SK-N-SH (cell line): ENCODE measurements around the gene FLT4. TPM values are rescaled to one million over a fixed set of nuclear protein-coding genes. Genes with fewer than 3 reads are reported as not detected.

ENCODE experiments used
- CTCF ChIA-PET: fragments of 300-600, 350-600 bp; formaldehyde crosslinking; extraction: SDS; loops from one replicate; lab custom pipeline; 2021; lab: Yijun Ruan, JAX
- POLR2A ChIA-PET: fragments of 350-600 bp; sonication (Branson Sonifier 250); formaldehyde crosslinking; extraction: SDS; loops from one replicate; lab custom pipeline; 2020; ENCODE audit warnings: antibody characterized with exemption, inconsistent platforms; lab: Yijun Ruan, JAX
- DNase-seq: peaks from one replicate; pipeline ENCODE4 v3.0.0; 2012
- H2AFZ ChIP-seq: fragments of 200-600 bp; sonication (generic); 2 replicates; pipeline ENCODE4 v1.8.1; 2016; ENCODE audit warnings: antibody characterized with exemption, mild to moderate bottlenecking, low read depth
- H3F3A ChIP-seq: fragments of 200-600 bp; sonication (generic); replicated peaks from 2 replicates; pipeline ENCODE3; 2016; ENCODE audit warnings: antibody characterized with exemption, mild to moderate bottlenecking; ENCODE audit not compliant: insufficient read depth
- H3K27ac ChIP-seq, 2 experiments: fragments of 200-500 bp in 1 of 2; fragments of 200-600 bp in 1 of 2; sonication (Bioruptor generic) in 1 of 2; sonication (generic), shearing (Covaris generic) in 1 of 2; 2 replicates each; pipeline versions ENCODE4 v1.5.1 to v1.6.1; 2014 to 2016; ENCODE audit warnings: low read depth in 2 of 2, inconsistent platforms in 1 of 2, low read length in 1 of 2, mild to moderate bottlenecking in 1 of 2, mixed read lengths in 1 of 2
- H3K27me3 ChIP-seq: fragments of 200-600 bp; sonication (generic), shearing (Covaris generic); 2 replicates; pipeline ENCODE4 v1.6.1; 2016; ENCODE audit warnings: mixed run types; ENCODE audit not compliant: insufficient read depth
- H3K36me3 ChIP-seq, 2 experiments: fragments of 200-500 bp in 1 of 2; fragments of 200-600 bp in 1 of 2; sonication (Bioruptor generic) in 1 of 2; sonication (generic) in 1 of 2; replicated peaks in 1 of 2; 2 replicates each; pipeline versions ENCODE3 to v1.5.1; 2014 to 2016; ENCODE audit warnings: low read length in 1 of 2, mild to moderate bottlenecking in 1 of 2; ENCODE audit not compliant: insufficient read depth in 2 of 2, control insufficient read depth in 1 of 2
- H3K4me1 ChIP-seq, 2 experiments: fragments of 200-500 bp in 1 of 2; fragments of 200-600 bp in 1 of 2; sonication (Bioruptor generic) in 1 of 2; sonication (generic), shearing (Covaris generic) in 1 of 2; 2 replicates each; pipeline versions ENCODE4 v1.5.1 to v1.6.1; 2014 to 2016; ENCODE audit warnings: low read depth in 1 of 2, low read length in 1 of 2, mixed run types in 1 of 2; ENCODE audit not compliant: insufficient read depth in 2 of 2, control insufficient read depth in 1 of 2
- H3K4me2 ChIP-seq: fragments of 200-600 bp; sonication (generic), shearing (Covaris generic); 2 replicates; pipeline ENCODE4 v1.6.1; 2017; ENCODE audit warnings: mixed run types
- H3K4me3 ChIP-seq, 2 experiments: fragments of 200-500 bp in 1 of 2; fragments of 200-600 bp in 1 of 2; sonication (Bioruptor generic) in 1 of 2; sonication (generic), shearing (Covaris generic) in 1 of 2; 2 replicates each; pipeline versions ENCODE4 v1.5.1 to v1.8.1; 2014 to 2016; ENCODE audit warnings: low read depth in 2 of 2, inconsistent platforms in 1 of 2, low read length in 1 of 2, mild to moderate bottlenecking in 1 of 2, mixed read lengths in 1 of 2, moderate library complexity in 1 of 2
- H3K79me2 ChIP-seq: fragments of 200-600 bp; sonication (generic); 2 replicates; pipeline ENCODE4 v1.8.1; 2017; ENCODE audit warnings: mild to moderate bottlenecking; ENCODE audit not compliant: insufficient read depth
- H3K9ac ChIP-seq: fragments of 200-600 bp; sonication (generic); 2 replicates; pipeline ENCODE4 v1.6.1; 2017; ENCODE audit warnings: mixed run types
- H3K9me2 ChIP-seq: fragments of 200-600 bp; sonication (generic); 2 replicates; pipeline ENCODE4 v1.6.1; 2017; ENCODE audit warnings: mixed run types
- H3K9me3 ChIP-seq: fragments of 200-600 bp; sonication (generic); 2 replicates; pipeline ENCODE4 v1.6.1; 2017; ENCODE audit warnings: mixed run types, mild to moderate bottlenecking, moderate library complexity
- H4K20me1 ChIP-seq: fragments of 200-600 bp; sonication (generic); 2 replicates; pipeline ENCODE4 v1.6.1; 2017; ENCODE audit warnings: mild to moderate bottlenecking, mixed run types; ENCODE audit not compliant: insufficient read depth
- CHD2 ChIP-seq: fragments of 150-350 bp; IDR thresholded peaks from 2 replicates; pipeline ENCODE4 v1.6.1; 2018; ENCODE audit warnings: low read length; ENCODE audit not compliant: partially characterized antibody
- EP300 ChIP-seq, 2 experiments: IDR thresholded peaks; 2 replicates each; pipeline versions ENCODE4 v1.4.0 to v1.6.1; 2012; ENCODE audit warnings: borderline replicate concordance in 1 of 2, low read depth in 1 of 2, low read length in 1 of 2
- EZH2phosphoT487 ChIP-seq: fragments of 200-600 bp; sonication (generic); IDR thresholded peaks from 2 replicates; pipeline ENCODE4 v1.6.1; 2017; ENCODE audit warnings: low read depth, mixed run types, mild to moderate bottlenecking, antibody characterized with exemption, moderate library complexity, borderline replicate concordance
- FOXJ3 ChIP-seq: sonication (generic); formaldehyde crosslinking; IDR thresholded peaks from 2 replicates; pipeline ENCODE4 v1.5.1; 2020; ENCODE audit warnings: mild to moderate bottlenecking, missing genetic modification reagents
- FOXM1 ChIP-seq: IDR thresholded peaks from 2 replicates; pipeline ENCODE4 v1.4.0; 2012; ENCODE audit warnings: low read depth, mild to moderate bottlenecking
- IRF3 ChIP-seq: fragments of 150-350 bp; IDR thresholded peaks from 2 replicates; pipeline ENCODE4 v1.6.1; 2016; ENCODE audit warnings: mild to moderate bottlenecking, low read depth, low read length
- POLR2AphosphoS5 ChIP-seq: IDR thresholded peaks from 2 replicates; pipeline ENCODE4 v1.6.1; 2012; ENCODE audit warnings: low read depth, low read length
- REST ChIP-seq: IDR thresholded peaks from 2 replicates; pipeline ENCODE4 v1.6.1; 2012; ENCODE audit warnings: mild to moderate bottlenecking, low read depth, low read length, moderate library complexity
- RXRA ChIP-seq: IDR thresholded peaks from 2 replicates; pipeline ENCODE4 v1.4.0; 2012; ENCODE audit warnings: low read depth, mild to moderate bottlenecking, borderline replicate concordance
- SIN3A ChIP-seq: IDR thresholded peaks from 2 replicates; pipeline ENCODE4 v1.6.1; 2012; ENCODE audit warnings: low read depth, mild to moderate bottlenecking, low read length, moderate library complexity, borderline replicate concordance
- SMC3 ChIP-seq: IDR thresholded peaks from 2 replicates; pipeline ENCODE4 v1.6.1; 2012; ENCODE audit warnings: low read depth, low read length, improper control_type of control experiment
- TEAD4 ChIP-seq: IDR thresholded peaks from 2 replicates; pipeline ENCODE4 v1.4.0; 2012; ENCODE audit warnings: mild to moderate bottlenecking, borderline replicate concordance; ENCODE audit not compliant: insufficient read depth
- YY1 ChIP-seq: IDR thresholded peaks from 2 replicates; pipeline ENCODE4 v1.4.0; 2012; ENCODE audit warnings: low read depth, mild to moderate bottlenecking
- WGBS: methylation state at CpG from one replicate; pipeline ENCODE4 v1.1.6; 2017; ENCODE audit warnings: low lambda C conversion rate; 5-methylcytosine and 5-hydroxymethylcytosine counted together
- polyA plus RNA-seq, 3 experiments: library from polyadenylated mRNA; depleted of rRNA; stranded (reverse); fragments of >200 nt; gene quantifications; 2 replicates each; pipeline ENCODE4 v1.2.3, GENCODE V29; 2012
- TF ChIP-seq, protein P1 (sequence below): IDR thresholded peaks from 2 replicates; pipeline ENCODE4 v1.4.0; 2012; ENCODE audit warnings: low read depth, borderline replicate concordance
- TF ChIP-seq, protein P2 (sequence below): IDR thresholded peaks from 2 replicates; pipeline ENCODE4 v1.4.0; 2012; ENCODE audit warnings: low read depth, borderline replicate concordance
- TF ChIP-seq, protein P3 (sequence below): fragments of 200-600 bp; sonication (generic); IDR thresholded peaks from 2 replicates; pipeline ENCODE4 v1.6.1; 2017; ENCODE audit warnings: antibody characterized with exemption, mild to moderate bottlenecking, moderate library complexity

Gene FLT4
- polyA plus RNA-seq, 1 of the 3 experiments (the other 2 are of a cell fraction) = 0.05 TPM

GRCh38 chr5:180626661-180627385 is 22.6 kb downstream of the FLT4 start (continued):
- TF ChIP-seq IRF3 = no peak
- no peak for TF ChIP-seq POLR2AphosphoS5
- TF ChIP-seq CHD2 = no peak
- no peak for TF ChIP-seq YY1
- no peak for TF ChIP-seq SIN3A
- TF ChIP-seq, protein P1, sequence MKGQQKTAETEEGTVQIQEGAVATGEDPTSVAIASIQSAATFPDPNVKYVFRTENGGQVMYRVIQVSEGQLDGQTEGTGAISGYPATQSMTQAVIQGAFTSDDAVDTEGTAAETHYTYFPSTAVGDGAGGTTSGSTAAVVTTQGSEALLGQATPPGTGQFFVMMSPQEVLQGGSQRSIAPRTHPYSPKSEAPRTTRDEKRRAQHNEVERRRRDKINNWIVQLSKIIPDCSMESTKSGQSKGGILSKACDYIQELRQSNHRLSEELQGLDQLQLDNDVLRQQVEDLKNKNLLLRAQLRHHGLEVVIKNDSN = no peak
- TF ChIP-seq EZH2phosphoT487 = no peak

GRCh38 chr5:180625791-180626660 is 23.4 kb downstream of the FLT4 start:
- H2AFZ ChIP-seq = no peak overlapping the region
- CTCF ChIA-PET = interaction anchor here (1.2 to 1.6 kb wide), 2 partner anchors 20 to 243 kb away, joined by 4 to 6 read pairs; no protein-coding TSS in a partner anchor
- H3K79me2 ChIP-seq = no peaks in the 10 kb centered on the region
- H4K20me1 ChIP-seq = no peaks in the 10 kb centered on the region
- 62% methylated on average over 11 of the region's 25 CpGs for WGBS
- no peaks in the 10 kb centered on the region for H3K9me2 ChIP-seq
- H3F3A ChIP-seq = no peaks in the 10 kb centered on the region
- no peaks in the 10 kb centered on the region for H3K9me3 ChIP-seq
- H3K4me2 ChIP-seq = no peak overlapping the region
- peaks cover 4% of the 10 kb centered on the region for H3K27me3 ChIP-seq
- no peaks in the 10 kb centered on the region for H3K36me3 ChIP-seq
- no peaks in the 10 kb centered on the region for H3K4me1 ChIP-seq
- DNase-seq = no peak
- H3K9ac ChIP-seq = no peak overlapping the region
- H3K4me3 ChIP-seq = no peak overlapping the region
- POLR2A ChIA-PET = no interaction called here
- H3K27ac ChIP-seq = no peak overlapping the region
- TF ChIP-seq RXRA (no peak), SIN3A (no peak), FOXJ3 (CRISPR knock-in tag) (no peak), EP300 (IDR thresholded peaks at IDR 0.05; ENCODE audit: borderline replicate concordance in 1 of 2, low read depth in 1 of 2, low read length in 1 of 2) (no peak), REST (no peak), FOXM1 (no peak), IRF3 (no peak), YY1 (no peak), TEAD4 (no peak), SMC3 (no peak)
- TF ChIP-seq, protein P2, sequence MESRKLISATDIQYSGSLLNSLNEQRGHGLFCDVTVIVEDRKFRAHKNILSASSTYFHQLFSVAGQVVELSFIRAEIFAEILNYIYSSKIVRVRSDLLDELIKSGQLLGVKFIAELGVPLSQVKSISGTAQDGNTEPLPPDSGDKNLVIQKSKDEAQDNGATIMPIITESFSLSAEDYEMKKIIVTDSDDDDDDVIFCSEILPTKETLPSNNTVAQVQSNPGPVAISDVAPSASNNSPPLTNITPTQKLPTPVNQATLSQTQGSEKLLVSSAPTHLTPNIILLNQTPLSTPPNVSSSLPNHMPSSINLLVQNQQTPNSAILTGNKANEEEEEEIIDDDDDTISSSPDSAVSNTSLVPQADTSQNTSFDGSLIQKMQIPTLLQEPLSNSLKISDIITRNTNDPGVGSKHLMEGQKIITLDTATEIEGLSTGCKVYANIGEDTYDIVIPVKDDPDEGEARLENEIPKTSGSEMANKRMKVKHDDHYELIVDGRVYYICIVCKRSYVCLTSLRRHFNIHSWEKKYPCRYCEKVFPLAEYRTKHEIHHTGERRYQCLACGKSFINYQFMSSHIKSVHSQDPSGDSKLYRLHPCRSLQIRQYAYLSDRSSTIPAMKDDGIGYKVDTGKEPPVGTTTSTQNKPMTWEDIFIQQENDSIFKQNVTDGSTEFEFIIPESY = no peak
- TF ChIP-seq, protein P3, sequence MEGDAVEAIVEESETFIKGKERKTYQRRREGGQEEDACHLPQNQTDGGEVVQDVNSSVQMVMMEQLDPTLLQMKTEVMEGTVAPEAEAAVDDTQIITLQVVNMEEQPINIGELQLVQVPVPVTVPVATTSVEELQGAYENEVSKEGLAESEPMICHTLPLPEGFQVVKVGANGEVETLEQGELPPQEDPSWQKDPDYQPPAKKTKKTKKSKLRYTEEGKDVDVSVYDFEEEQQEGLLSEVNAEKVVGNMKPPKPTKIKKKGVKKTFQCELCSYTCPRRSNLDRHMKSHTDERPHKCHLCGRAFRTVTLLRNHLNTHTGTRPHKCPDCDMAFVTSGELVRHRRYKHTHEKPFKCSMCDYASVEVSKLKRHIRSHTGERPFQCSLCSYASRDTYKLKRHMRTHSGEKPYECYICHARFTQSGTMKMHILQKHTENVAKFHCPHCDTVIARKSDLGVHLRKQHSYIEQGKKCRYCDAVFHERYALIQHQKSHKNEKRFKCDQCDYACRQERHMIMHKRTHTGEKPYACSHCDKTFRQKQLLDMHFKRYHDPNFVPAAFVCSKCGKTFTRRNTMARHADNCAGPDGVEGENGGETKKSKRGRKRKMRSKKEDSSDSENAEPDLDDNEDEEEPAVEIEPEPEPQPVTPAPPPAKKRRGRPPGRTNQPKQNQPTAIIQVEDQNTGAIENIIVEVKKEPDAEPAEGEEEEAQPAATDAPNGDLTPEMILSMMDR = no peak
